WI38 (cell line): ENCODE data around the gene PRPH2.
A peak's percentile ranks its signal among the peaks of the same experiment; 100 is the strongest.

Experiments
- H3K4me3 ChIP-seq: 2 replicates; pipeline ENCODE4 v1.5.1; 2011; ENCODE audit warnings: low read depth, mild to moderate bottlenecking, control low read depth, low read length
- CTCF ChIP-seq: IDR thresholded peaks from 2 replicates; pipeline ENCODE4 v1.5.1; 2012; ENCODE audit warnings: low read depth, mild to moderate bottlenecking, control low read depth, low read length

PRPH2 gene

GRCh38 chr6:42748203-42748898, 26.0 kb upstream of the PRPH2 start:
- TF ChIP-seq CTCF, result no peak
- H3K4me3 ChIP-seq, result no peak overlapping the region

DNA sequence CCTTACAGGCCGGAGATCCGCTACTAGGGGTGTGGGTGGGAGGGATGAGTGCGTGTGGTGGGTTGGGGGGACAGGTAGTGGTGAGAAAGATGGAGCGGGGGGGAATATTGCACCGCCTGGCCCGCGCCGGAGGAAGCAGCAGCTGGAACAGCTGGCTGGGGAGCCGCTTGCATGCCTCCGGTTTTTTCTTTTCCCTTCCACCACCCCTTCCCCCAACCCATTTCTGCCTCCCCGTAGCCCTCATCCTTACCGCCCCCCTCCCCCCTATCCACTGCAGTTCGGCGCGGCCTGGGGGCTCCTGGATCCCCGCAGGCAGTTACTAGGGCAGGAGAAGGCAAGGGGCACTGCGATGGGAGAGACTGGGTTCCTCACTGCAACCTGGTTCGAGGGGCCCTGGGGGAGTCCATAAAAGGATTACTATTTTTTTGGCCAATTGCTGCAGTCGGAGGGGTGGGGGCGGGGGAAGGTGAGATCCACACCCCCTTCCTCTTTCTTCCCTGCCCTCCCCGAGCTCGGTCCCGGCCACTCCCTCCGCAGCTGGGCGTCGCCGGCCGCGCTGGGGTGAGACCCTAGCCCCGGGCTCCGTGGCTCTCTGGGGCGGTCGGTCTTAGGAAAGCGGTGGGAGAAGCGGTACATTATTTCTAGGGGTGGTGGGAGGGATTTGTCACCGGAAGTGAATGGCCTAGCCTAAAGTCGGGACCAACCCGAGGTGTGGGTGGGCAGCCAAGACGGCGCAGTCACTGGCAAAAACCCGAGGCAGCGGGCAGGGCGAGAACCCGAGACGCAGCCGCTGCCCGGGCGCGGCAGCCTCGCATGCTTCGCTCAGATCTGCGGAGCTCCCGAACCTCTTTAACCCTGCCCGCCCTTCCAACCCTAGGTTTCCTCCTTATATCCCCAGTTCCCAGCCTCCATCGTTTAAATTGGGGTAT, 24.3 kb upstream of the PRPH2 start:
- H3K4me3 ChIP-seq, result peak overlapping the region; percentile 76
- TF ChIP-seq CTCF, result no peak

GRCh38 chr6:42745640-42746462, 23.5 kb upstream of the PRPH2 start, which contains the start of gene TBCC:
Gene TBCC, minus strand, starts transcription at chr6:42746103. Its CDS starts 30 bp downstream, at chr6:42746073.
- peak within 1 kb of the TSS; percentile 99 for H3K4me3 ChIP-seq
- no peak for TF ChIP-seq CTCF

GRCh38 chr6:42745083-42745639, 22.8 kb upstream of the PRPH2 start:
- no peak for TF ChIP-seq CTCF
- H3K4me3 ChIP-seq, result peak overlapping the region; percentile 99

DNA sequence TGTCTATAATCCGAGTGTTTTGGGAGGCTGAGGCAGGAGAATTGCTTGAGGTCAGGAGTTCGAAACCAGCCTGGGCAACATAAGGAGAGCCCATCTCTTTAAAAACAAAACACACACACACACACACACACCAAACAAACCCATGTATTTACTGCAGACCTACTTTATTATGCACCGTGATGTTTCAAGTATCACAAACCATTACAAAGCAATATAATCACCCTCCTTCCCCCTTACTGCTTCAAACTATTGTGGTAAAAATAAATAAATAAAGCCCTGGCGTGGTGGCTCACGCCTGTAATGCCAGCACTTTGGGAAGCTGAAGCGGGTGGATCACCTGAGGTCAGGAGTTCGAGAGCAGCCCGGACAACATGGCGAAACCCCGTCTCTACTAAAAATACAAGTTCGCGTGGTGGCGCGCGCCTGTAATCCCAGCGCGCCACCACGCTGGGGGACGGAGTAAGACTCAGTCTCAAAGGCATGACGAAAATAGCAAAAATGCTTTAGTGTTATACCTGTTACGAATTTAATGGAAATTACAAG, 22.0 kb upstream of the PRPH2 start:
- peak overlapping the region; percentile 99 for H3K4me3 ChIP-seq
- TF ChIP-seq CTCF, result no peak

- H3K4me3 ChIP-seq, result no peak overlapping the region
- no peak for TF ChIP-seq CTCF
Measured at GRCh38 chr6:42742116-42742894, 19.9 kb upstream of the PRPH2 start.
